ENCODE measurements around the gene STX2.

DNA sequence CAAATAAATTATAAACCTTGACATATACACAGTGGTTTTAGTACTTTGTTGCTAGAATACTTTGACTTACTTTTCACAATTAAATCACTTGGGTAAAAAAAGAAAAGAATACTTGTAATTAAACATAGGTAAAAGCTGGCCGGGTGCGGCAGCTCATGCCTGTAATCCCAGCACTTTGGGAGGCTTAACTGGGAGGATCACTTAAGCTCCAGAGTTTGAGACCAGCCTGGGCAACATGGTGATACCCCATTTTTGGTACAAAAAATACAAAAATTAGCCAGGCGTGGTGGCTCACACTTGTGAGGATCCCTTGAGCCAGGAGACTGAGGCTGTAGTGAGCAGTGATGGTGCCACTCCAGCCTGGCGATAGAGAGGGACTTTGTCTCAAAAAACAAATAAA lies 7.8 kb downstream of the STX2 start:
- TF ChIP-seq, protein P1, sequence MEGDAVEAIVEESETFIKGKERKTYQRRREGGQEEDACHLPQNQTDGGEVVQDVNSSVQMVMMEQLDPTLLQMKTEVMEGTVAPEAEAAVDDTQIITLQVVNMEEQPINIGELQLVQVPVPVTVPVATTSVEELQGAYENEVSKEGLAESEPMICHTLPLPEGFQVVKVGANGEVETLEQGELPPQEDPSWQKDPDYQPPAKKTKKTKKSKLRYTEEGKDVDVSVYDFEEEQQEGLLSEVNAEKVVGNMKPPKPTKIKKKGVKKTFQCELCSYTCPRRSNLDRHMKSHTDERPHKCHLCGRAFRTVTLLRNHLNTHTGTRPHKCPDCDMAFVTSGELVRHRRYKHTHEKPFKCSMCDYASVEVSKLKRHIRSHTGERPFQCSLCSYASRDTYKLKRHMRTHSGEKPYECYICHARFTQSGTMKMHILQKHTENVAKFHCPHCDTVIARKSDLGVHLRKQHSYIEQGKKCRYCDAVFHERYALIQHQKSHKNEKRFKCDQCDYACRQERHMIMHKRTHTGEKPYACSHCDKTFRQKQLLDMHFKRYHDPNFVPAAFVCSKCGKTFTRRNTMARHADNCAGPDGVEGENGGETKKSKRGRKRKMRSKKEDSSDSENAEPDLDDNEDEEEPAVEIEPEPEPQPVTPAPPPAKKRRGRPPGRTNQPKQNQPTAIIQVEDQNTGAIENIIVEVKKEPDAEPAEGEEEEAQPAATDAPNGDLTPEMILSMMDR (IDR thresholded peaks at IDR 0.05) = no peak
- no peak for TF ChIP-seq POLR2A (IDR thresholded peaks at IDR 0.05)

Data from testis (tissue), 2 donors.